CD1c-positive myeloid dendritic cell (primary cell): ENCODE results near the gene SNRK.

Source experiments
- DNase-seq: peaks from one replicate; pipeline ENCODE4 v3.0.0-alpha.2; 2016; ENCODE audit errors: extremely low spot score

SNRK gene

GRCh38 chr3:43286115-43286840, at the start of gene SNRK:
TSS of gene SNRK (plus strand) at chr3:43286540. CDS start at chr3:43303204, 16,664 bp downstream.
- peak; percentile 92 for DNase-seq

- no peak for DNase-seq
Observed at GRCh38 chr3:43238801-43239200, 47.5 kb upstream of the SNRK start.

- no peak for DNase-seq
Observed at GRCh38 chr3:43239755-43240154, 46.6 kb upstream of the SNRK start.

- no peak for DNase-seq
Observed at GRCh38 chr3:43243590-43244587, 42.5 kb upstream of the SNRK start.

- DNase-seq: no peak
Observed at GRCh38 chr3:43244694-43245093, 41.6 kb upstream of the SNRK start.

- DNase-seq: no peak
Observed at GRCh38 chr3:43246976-43247375, 39.4 kb upstream of the SNRK start.

- DNase-seq: no peak
Observed at GRCh38 chr3:43247561-43248184, 38.7 kb upstream of the SNRK start.

- no peak for DNase-seq
Observed at GRCh38 chr3:43248185-43248583, 38.2 kb upstream of the SNRK start.

GRCh38 chr3:43248973-43249372, 37.4 kb upstream of the SNRK start:
- DNase-seq: no peak

- DNase-seq: no peak
Observed at GRCh38 chr3:43249405-43249804, 36.9 kb upstream of the SNRK start.

- no peak for DNase-seq
Observed at GRCh38 chr3:43253294-43253693, 33.0 kb upstream of the SNRK start.

GRCh38 chr3:43254125-43254524, 32.2 kb upstream of the SNRK start:
- no peak for DNase-seq

GRCh38 chr3:43255662-43256061, 30.7 kb upstream of the SNRK start:
- DNase-seq: peak; percentile 44

GRCh38 chr3:43256714-43257461, 29.5 kb upstream of the SNRK start:
- DNase-seq: peak; percentile 84

- no peak for DNase-seq
Observed at GRCh38 chr3:43257850-43258249, 28.5 kb upstream of the SNRK start.

- DNase-seq: no peak
Observed at GRCh38 chr3:43259626-43260025, 26.7 kb upstream of the SNRK start.

GRCh38 chr3:43260412-43260811, 25.9 kb upstream of the SNRK start:
- no peak for DNase-seq

GRCh38 chr3:43262194-43262593, 24.1 kb upstream of the SNRK start:
- DNase-seq: no peak

GRCh38 chr3:43266451-43266850, 19.9 kb upstream of the SNRK start:
- DNase-seq: no peak

GRCh38 chr3:43266995-43267394, 19.3 kb upstream of the SNRK start:
- no peak for DNase-seq

- no peak for DNase-seq
Observed at GRCh38 chr3:43268636-43269035, 17.7 kb upstream of the SNRK start.

GRCh38 chr3:43270078-43270477, 16.3 kb upstream of the SNRK start:
- DNase-seq: no peak
